Cardiac fibroblast (primary cell): ENCODE results near the gene TMEM100.

Experiments
- DNase-seq, 2 donors: peaks; one replicate each; pipeline versions ENCODE4 v3.0.0 to v3.0.0-alpha.2; 2010; ENCODE audit warnings: low read depth in 2 of 2
- H3K4me3 ChIP-seq, 2 donors: replicated peaks in 1 of 2; 1 replicate in 1 of 2; 2 replicates in 1 of 2; pipeline ENCODE4 v1.5.1; 2011; ENCODE audit warnings: low read depth in 2 of 2, low read length in 2 of 2, mild to moderate bottlenecking in 2 of 2, moderate library complexity in 1 of 2
- TF ChIP-seq, protein P1 (sequence below): IDR thresholded peaks from one replicate; pipeline ENCODE4 v1.5.1; 2011; ENCODE audit warnings: low read depth, mild to moderate bottlenecking, low read length, inconsistent platforms

The TMEM100 gene

GRCh38 chr17:55764610-55765009 lies 41.9 kb upstream of the TMEM100 start:
- no peak for DNase-seq
- no peak overlapping the region for H3K4me3 ChIP-seq
- TF ChIP-seq, protein P1, sequence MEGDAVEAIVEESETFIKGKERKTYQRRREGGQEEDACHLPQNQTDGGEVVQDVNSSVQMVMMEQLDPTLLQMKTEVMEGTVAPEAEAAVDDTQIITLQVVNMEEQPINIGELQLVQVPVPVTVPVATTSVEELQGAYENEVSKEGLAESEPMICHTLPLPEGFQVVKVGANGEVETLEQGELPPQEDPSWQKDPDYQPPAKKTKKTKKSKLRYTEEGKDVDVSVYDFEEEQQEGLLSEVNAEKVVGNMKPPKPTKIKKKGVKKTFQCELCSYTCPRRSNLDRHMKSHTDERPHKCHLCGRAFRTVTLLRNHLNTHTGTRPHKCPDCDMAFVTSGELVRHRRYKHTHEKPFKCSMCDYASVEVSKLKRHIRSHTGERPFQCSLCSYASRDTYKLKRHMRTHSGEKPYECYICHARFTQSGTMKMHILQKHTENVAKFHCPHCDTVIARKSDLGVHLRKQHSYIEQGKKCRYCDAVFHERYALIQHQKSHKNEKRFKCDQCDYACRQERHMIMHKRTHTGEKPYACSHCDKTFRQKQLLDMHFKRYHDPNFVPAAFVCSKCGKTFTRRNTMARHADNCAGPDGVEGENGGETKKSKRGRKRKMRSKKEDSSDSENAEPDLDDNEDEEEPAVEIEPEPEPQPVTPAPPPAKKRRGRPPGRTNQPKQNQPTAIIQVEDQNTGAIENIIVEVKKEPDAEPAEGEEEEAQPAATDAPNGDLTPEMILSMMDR = no peak

- TF ChIP-seq, protein P1 = no peak
- DNase-seq = peak; percentile 48 to 85
- no peak overlapping the region for H3K4me3 ChIP-seq
Observed at GRCh38 chr17:55763856-55764255, 41.2 kb upstream of the TMEM100 start.

DNA sequence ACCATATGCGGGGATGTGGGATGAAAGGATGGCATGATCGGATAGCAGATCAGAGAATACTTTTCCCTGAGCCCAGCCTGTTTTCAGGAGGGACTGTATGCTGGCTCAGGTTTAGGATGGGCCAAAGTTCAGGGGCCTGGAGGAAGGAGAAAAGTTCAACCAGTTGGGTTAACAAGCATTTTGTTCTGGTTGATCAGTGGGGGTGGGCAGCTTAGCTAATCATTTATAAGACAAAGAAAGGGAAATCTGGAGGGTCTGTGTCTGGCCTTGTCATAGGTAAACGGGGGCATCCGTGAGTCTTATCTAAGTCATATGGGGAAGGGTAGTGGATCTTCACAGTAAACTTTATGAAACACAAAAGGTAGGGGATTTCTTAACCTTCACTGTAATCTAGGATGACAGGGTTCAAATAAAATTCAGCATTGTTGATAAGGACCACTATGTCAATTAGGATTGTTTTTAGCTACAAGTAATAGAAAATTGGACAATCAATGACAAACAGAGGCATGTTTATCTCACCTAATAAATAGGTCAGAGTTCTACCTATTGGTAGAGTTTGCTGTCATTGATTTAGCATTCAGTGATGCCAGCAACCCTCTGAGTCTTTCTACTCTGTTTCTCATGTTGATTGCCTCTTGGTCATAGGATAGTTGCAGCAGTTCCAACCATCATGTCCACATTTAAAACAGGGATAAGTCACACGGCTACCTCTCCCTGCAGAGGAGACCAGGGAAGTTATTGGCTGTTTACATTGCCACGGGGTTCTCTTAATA lies 39.6 kb upstream of the TMEM100 start:
- DNase-seq = no peak
- H3K4me3 ChIP-seq = no peak overlapping the region
- TF ChIP-seq, protein P1 = no peak

GRCh38 chr17:55760643-55761355 lies 38.1 kb upstream of the TMEM100 start:
- TF ChIP-seq, protein P1 = no peak
- H3K4me3 ChIP-seq = no peak overlapping the region
- peak; percentile 15 to 58 for DNase-seq

DNA sequence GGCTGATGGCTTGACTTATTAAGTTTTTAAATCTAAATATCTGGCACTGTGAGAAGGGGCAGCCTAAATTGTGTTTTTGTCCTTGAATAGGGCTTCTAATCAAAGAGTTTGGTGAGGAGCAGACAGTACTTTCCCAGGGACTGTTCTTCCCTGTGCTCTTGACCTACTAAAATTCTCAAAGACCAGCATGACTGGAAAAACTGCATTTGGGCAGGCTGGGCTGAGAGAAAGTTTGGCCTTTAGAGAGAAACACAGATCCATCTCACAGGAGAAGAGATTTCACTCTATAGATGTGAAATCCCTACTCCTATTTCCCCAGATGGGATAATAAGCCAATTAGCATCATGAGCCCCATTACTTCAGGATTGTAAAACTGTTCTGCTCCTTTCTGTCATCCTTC lies 35.5 kb upstream of the TMEM100 start:
- TF ChIP-seq, protein P1 = no peak
- H3K4me3 ChIP-seq = no peak overlapping the region
- no peak for DNase-seq

GRCh38 chr17:55757659-55758058 lies 35.0 kb upstream of the TMEM100 start:
- no peak overlapping the region for H3K4me3 ChIP-seq
- TF ChIP-seq, protein P1 = no peak
- no peak for DNase-seq
